ENCODE measurements around the gene CFAP221. TPM values are rescaled to one million over a fixed set of nuclear protein-coding genes. Genes with fewer than 3 reads are reported as not detected.

The CFAP221 gene
- total and polyA plus RNA-seq, 12 donors, result 0.14 to 2.5 (median 1.4) TPM; not detected in 1

GRCh38 chr2:119671752-119672151 lies 127.5 kb downstream of the CFAP221 start:
- DNase-seq (no peak), ATAC-seq (no peak)
- TF ChIP-seq CTCF (IDR thresholded peaks at IDR 0.05), result no peak
- no peaks in the 10 kb centered on the region for H3K36me3 ChIP-seq
- no peaks in the 10 kb centered on the region for H3K27me3 ChIP-seq
- H3K27ac ChIP-seq, result no peak overlapping the region
- intact Hi-C loops (cut with DNase I), result no loop called here
- H3K9me3 ChIP-seq, result no peaks in the 10 kb centered on the region
- no peaks in the 10 kb centered on the region for H3K4me1 ChIP-seq
- H3K4me3 ChIP-seq, result no peak overlapping the region
- 56 to 60% methylated on average over 6 of the region's 6 CpGs for WGBS, 2 donors

- ATAC-seq (no peak), DNase-seq (no peak)
- Histone ChIP-seq H3K9me3 (no peaks in the 10 kb centered on the region), H3K27me3 (no peaks in the 10 kb centered on the region), H3K4me1 (no peaks in the 10 kb centered on the region), H3K4me3 (no peak overlapping the region), H3K36me3 (no peaks in the 10 kb centered on the region), H3K27ac (no peak overlapping the region)
- intact Hi-C loops (cut with DNase I), result no loop called here
- TF ChIP-seq CTCF (IDR thresholded peaks at IDR 0.05), result no peak
- 87 to 98% methylated on average over 5 of the region's 5 CpGs for WGBS, 2 donors
These were observed 128.1 kb downstream of the CFAP221 start for GRCh38 chr2:119672161-119672862.

GRCh38 chr2:119673796-119674195 lies 129.5 kb downstream of the CFAP221 start:
- WGBS, 2 donors, result 87 to 100% methylated on average over 2 of the region's 2 CpGs
- no peaks in the 10 kb centered on the region for H3K36me3 ChIP-seq
- no peak overlapping the region for H3K27ac ChIP-seq
- DNase-seq (no peak), ATAC-seq (no peak)
- no peak overlapping the region for H3K4me3 ChIP-seq
- no peaks in the 10 kb centered on the region for H3K9me3 ChIP-seq
- intact Hi-C loops (cut with DNase I), result no loop called here
- no peaks in the 10 kb centered on the region for H3K27me3 ChIP-seq
- H3K4me1 ChIP-seq, result no peaks in the 10 kb centered on the region
- TF ChIP-seq CTCF (IDR thresholded peaks at IDR 0.05), result no peak

GRCh38 chr2:119674711-119675500 lies 130.7 kb downstream of the CFAP221 start:
- no peaks in the 10 kb centered on the region for H3K9me3 ChIP-seq
- DNase-seq, result no peak
- TF ChIP-seq CTCF (IDR thresholded peaks at IDR 0.05), result no peak
- H3K36me3 ChIP-seq, result no peaks in the 10 kb centered on the region
- WGBS, 2 donors, result 54 to 59% methylated on average over 10 of the region's 10 CpGs
- H3K27me3 ChIP-seq, result no peaks in the 10 kb centered on the region
- H3K4me1 ChIP-seq, result peaks cover 0 to 9% (median 6%) of the 10 kb centered on the region in 9 donors
- H3K4me3 ChIP-seq, result no peak overlapping the region
- intact Hi-C loops (cut with DNase I), result no loop called here
- H3K27ac ChIP-seq, result no peak overlapping the region
- no peak for ATAC-seq

All from heart right ventricle (tissue), 16 donors.